ENCODE results near the gene ZMYND19. TPM values are rescaled to one million over a fixed set of nuclear protein-coding genes. Genes with fewer than 3 reads are reported as not detected.
A peak's percentile ranks its signal among the peaks of the same experiment; 100 is the strongest.
"Not testable (repeated sequence)": the region's sequence is repeated elsewhere in the genome, so short reads cannot be mapped to it uniquely, and the experiment has no call there.

Gene ZMYND19
- total RNA-seq, 1 donor from 2014 or later, result 13.7 TPM

- no peak for DNase-seq (ENCODE audit: low read depth in 2 of 2)
Observed at GRCh38 chr9:137558127-137558526, 32.2 kb downstream of the ZMYND19 start.

DNA sequence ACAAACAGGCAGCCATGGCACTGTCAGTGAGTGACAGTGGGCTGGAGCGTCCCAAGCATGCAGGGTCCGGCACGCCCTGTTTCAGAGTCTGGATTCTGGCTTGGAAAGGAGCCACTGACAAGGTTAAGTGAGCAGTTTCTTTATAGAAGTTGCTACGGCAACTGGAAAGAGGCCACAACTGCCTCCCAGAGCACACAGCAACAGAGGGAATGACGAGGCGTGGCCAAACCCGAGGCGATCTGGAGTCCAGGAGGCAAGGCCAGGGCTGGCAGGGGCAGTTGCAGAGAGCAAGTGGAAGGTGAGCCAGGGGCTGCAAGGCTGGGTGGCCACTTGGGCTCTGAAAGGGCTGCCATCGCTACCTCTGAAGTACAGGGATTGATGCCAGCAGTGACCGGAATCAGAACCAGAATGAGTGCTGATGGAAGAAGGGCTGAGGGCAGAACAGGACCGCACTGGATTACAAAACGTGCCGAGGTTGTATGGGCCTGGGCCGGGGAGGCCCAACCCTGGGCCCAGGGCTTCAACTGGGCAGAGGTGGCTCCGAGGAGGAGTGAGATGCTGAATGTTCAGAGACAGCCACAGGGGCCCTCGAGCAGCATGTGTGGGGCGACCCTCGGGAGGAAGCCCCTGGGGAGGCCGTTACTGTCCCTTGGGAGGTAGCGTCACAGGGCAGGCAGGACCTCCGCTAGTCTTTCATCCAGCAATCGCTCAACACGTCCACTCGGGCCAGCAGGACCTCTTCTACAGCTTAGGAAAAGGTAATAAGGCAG lies 34.1 kb downstream of the ZMYND19 start:
- no peak for DNase-seq (ENCODE audit: low read depth in 2 of 2)

DNA sequence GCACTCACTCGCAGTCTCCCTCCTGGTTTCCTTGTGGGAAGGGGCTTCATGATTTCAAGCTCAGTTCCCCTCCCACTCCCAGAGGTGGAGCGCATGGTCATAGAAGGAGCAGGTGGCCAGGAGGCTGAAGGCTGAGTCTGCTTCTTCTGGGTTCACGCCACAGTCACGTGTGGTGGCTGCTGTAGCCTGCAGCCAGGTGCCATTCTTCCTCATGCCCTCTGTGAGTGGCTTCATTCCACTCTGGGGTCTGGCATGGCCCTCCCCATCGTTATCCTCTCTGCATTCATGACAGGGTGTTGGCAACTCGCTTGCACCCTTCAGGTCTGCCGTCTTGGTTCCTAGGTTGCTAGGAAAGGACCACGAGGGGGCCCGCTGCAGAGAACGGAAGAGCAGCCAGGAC lies 35.1 kb downstream of the ZMYND19 start:
- DNase-seq (ENCODE audit: low read depth in 2 of 2), result no peak

DNA sequence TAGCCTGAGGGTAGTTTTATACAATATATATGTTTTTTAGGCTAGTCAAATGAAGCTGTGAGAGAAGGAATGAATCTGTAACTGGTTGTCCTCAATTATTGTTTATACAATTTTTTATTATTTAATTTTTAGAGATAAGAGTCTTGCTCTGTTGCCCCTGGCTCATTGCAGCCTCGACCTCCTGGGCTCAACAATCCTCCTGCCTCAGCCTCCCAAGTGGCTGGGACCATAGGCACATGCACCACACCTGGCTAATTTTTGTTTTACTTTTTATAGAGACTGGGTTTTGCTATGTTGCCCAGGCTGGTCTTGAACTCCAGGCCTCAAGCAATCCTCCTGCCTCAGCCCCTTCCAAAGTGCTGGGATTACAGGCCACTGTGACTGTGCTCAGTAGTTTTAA lies 36.0 kb downstream of the ZMYND19 start:
- DNase-seq (ENCODE audit: low read depth in 2 of 2), result no peak

DNA sequence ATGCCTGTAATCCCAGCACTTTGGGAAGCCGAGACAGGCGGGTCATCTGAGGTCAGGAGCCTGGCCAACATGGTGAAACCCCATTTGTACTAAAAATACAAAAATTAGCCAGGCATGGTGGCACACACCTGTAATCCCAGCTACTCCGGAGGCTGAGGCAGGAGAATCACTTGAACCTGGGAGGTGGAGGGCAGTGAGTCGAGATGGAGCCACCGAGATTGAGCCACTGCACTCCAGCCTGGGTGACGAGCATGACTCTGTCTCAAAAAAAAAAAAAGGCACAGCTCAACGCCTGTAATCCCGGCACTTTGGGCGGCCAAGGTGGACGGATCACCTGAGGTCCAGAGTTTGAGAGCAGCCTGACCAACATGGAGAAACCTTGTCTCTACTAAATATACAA lies 36.7 kb downstream of the ZMYND19 start:
- DNase-seq (ENCODE audit: low read depth in 2 of 2), result not testable (repeated sequence)

DNA sequence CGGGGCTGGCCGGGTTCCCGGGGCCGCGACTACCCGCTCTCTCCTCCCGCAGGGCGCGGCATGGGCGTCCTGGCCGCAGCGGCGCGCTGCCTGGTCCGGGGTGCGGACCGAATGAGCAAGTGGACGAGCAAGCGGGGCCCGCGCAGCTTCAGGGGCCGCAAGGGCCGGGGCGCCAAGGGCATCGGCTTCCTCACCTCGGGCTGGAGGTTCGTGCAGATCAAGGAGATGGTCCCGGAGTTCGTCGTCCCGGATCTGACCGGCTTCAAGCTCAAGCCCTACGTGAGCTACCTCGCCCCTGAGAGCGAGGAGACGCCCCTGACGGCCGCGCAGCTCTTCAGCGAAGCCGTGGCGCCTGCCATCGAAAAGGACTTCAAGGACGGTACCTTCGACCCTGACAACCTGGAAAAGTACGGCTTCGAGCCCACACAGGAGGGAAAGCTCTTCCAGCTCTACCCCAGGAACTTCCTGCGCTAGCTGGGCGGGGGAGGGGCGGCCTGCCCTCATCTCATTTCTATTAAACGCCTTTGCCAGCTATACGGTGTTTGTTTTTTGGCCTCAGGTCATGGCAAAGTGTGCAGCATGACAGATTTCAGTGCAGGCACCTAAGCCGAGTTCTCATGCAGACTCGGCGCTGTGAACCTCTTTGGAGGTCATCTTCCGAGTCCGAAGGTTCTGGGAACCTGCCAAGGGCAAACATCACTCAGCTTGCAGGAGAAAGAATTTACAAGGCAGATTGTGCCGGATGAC lies 38.1 kb downstream of the ZMYND19 start:
- DNase-seq (ENCODE audit: low read depth in 2 of 2), result peak in 1 of 2 donors; percentile 31

- peak; percentile 59 to 91 for DNase-seq (ENCODE audit: low read depth in 2 of 2)
Observed at GRCh38 chr9:137551264-137552021, 38.9 kb downstream of the ZMYND19 start, which contains the start of gene MRPL41. MRPL41 (plus strand) TSS chr9:137551879; CDS start chr9:137552082, 203 bp downstream.

- not testable (repeated sequence) for DNase-seq (ENCODE audit: low read depth in 2 of 2)
Observed at GRCh38 chr9:137550958-137551263, 39.4 kb downstream of the ZMYND19 start.

DNA sequence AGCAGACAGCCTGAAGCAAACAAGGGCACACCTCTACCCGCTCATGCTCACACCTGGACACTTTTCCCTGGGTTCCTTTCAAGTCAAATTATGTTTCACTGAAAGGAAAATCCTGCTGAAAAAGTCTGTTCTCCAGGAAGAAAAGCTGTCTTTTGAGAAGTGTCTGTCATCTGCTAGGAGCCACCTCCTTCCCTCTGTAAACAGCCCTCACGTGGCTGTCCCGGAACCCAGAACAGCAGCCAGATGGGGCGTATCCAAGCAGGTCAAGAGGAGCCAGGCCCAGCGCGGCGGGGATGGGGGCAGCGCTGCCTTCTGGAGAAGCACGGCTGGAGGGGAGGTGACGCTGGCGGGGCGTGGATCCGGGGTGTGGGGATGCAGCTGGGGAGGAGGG lies 40.1 kb downstream of the ZMYND19 start, which contains the start of gene PNPLA7:
Gene PNPLA7, minus strand, starts transcription at position 172 of the 391 bp plus-strand sequence. CDS start 205 bp downstream, outside the sequence.
- DNase-seq (ENCODE audit: low read depth in 2 of 2), result peak; percentile 10 to 76

GRCh38 chr9:137547687-137548543 lies 42.4 kb downstream of the ZMYND19 start:
- DNase-seq (ENCODE audit: low read depth in 2 of 2), result no peak

- no peak for DNase-seq (ENCODE audit: low read depth in 2 of 2)
Observed at GRCh38 chr9:137545123-137545522, 45.2 kb downstream of the ZMYND19 start.

DNA sequence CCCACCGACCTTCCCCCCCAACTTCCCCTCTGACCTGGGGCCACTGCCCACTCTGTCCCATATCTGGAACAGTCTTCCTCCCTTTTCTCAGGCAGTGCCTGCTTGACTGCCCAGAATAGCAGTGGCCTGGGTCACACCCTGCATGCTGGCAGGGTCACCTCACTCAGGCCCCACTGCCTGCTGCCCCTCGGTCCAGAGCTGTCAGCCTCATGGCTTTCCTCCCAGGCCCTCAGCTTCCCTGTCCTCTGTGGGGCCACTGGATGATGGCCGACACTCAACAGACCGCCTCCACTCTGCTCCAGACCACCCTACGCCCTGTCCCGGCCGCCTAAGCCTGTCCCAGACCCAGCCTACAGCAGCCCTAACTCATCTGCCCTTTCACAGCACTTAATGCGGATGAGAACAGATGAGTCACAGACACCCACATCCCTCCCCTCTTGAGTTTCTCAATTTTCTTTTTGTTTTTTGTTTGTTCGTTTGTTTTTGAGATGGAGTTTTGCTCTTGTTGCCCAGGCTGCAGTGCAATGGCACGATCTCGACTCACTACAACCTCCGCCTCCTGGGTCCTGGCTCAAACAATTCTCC lies 46.0 kb downstream of the ZMYND19 start:
- DNase-seq (ENCODE audit: low read depth in 2 of 2), result no peak

DNA sequence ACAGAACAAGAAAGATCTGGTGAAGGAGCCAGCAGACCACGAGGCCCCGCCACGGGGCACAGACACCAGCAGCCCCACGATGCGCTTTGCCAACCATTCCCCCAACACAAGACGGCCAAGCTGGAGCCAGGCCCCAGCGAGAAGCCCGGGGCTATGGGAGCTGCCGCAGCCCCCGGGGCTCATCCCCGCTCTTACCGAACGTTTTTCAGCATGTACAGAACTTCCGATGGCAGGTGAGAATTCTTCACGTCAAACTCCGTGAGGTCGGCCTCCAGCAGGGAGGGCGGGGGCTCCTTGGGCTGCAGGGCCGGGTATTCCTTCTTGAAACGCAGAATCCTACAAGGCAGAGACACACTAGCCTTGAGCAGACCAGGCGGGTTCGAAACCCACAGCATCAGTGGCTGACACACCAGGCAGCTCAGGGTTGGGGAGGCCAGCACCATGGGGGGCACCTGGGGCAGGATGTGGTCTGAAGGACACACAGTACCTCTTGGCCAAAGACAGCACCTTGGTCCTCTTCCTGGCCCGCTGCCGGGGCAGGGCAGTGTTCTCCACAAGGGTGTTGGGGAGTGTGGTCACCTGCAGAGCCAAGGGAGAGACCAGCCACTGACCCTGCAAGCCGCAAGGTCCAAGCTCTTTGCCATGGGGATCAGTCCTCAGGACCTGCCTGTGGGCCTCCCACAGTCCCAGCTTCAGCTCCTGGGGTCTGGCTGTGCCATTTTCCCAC lies 46.9 kb downstream of the ZMYND19 start:
- DNase-seq (ENCODE audit: low read depth in 2 of 2), result no peak

- DNase-seq (ENCODE audit: low read depth in 2 of 2), result no peak
Observed at GRCh38 chr9:137542486-137542885, 47.8 kb downstream of the ZMYND19 start.

GRCh38 chr9:137540536-137540935 lies 49.8 kb downstream of the ZMYND19 start:
- DNase-seq (ENCODE audit: low read depth in 2 of 2), result no peak

DNA sequence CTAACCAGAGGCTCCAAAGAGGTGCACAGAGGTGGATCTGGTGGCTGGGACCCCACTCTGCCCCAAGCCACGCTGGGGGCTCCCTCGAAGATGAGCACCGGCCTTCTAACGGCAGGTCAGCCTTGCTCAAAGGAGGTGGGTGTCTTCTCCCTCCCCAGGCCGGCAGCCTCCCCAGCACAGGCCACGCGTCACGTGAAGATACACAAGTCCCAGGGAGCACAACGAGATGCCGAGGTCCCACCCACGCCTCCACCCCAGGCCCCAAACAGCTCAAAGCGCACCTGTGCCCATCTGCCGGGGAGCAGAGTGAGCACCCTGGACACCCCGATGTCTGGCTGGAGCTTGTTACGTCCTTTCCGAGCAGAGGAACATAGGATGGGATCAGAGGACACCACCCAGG lies 52.3 kb downstream of the ZMYND19 start:
- no peak for DNase-seq (ENCODE audit: low read depth in 2 of 2)

DNA sequence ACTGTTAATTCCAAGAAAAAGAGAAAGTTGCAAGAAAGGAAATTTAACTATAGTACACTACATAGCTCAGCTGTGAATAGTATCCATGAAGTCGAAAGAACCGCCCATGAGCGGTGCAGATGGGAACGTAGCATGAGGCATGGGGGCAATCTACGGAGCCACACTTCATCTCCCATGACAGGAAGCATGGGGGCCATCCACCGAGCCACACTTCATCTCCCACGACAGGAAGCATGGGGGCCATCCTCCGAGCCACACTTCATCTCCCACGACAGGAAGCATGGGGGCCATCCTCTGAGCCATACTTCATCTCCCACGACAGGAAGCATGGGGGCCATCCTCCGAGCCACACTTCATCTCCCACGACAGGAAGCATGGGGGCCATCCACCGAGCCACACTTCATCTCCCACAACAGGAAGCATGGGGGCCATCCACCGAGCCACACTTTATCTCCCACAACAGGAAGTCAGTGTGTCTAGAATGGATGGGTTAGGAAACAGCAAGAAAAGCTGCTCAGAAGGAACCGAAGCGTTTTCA lies 53.6 kb downstream of the ZMYND19 start:
- DNase-seq (ENCODE audit: low read depth in 2 of 2), result not testable (repeated sequence)

- DNase-seq (ENCODE audit: low read depth in 2 of 2), result no peak
Observed at GRCh38 chr9:137535120-137535428, 55.2 kb downstream of the ZMYND19 start.

GRCh38 chr9:137534256-137535119 lies 55.8 kb downstream of the ZMYND19 start:
- DNase-seq (ENCODE audit: low read depth in 2 of 2), result peak; percentile 58 to 74

Measured in dermis microvascular lymphatic vessel endothelial cell (primary cell).